ENCODE results near the gene ESPNL. TPM values are rescaled to one million over a fixed set of nuclear protein-coding genes. Genes with fewer than 3 reads are reported as not detected.

ESPNL gene
- total RNA-seq, 1 donor from 2014 or later = under 0.01 TPM

GRCh38 chr2:238140040-238140439 lies 39.9 kb downstream of the ESPNL start:
- DNase-seq (ENCODE audit: low read depth, low spot score) = no peak

GRCh38 chr2:238140721-238141540 lies 40.8 kb downstream of the ESPNL start:
- DNase-seq (ENCODE audit: low read depth, low spot score) = no peak

DNA sequence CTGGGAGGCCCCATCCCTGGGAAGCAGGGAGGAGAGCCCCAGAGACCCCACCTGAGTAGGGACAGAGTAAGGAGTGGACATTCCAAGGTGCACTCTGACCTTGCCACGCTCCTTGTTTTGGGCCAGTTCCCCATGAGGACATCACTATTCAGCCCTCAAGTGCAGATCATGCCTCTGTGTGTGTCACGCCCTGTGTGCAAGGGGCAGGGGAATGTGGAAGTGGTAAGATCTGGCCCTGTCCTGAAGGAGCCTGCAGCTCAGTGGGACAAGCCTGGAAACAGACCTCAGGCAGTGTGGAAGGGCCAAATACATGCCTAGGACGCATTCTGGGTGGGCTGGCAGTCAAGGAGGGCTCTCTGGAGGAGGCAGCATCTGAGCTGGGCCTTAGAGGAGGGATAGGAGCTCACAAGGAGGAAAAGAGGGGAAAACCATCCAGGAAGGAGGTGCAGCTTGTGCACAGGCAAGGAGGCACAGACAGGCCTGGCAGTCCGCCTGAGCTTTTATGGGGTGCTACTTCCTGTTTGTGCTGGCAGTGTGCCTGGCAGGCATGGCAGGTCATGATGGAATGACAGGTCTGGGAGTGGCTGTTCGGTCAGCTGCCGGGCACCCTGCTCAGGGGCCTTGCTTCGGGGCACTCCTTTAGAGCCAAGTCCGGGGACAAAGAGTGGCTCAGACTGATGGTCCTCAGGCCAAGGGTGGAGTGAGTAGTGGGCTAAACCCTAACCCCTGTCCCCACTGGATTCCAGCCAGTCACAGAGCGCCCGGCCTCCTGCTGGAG lies 41.6 kb downstream of the ESPNL start:
- DNase-seq (ENCODE audit: low read depth, low spot score) = no peak

GRCh38 chr2:238142382-238143205 lies 42.5 kb downstream of the ESPNL start:
- DNase-seq (ENCODE audit: low read depth, low spot score) = no peak

DNA sequence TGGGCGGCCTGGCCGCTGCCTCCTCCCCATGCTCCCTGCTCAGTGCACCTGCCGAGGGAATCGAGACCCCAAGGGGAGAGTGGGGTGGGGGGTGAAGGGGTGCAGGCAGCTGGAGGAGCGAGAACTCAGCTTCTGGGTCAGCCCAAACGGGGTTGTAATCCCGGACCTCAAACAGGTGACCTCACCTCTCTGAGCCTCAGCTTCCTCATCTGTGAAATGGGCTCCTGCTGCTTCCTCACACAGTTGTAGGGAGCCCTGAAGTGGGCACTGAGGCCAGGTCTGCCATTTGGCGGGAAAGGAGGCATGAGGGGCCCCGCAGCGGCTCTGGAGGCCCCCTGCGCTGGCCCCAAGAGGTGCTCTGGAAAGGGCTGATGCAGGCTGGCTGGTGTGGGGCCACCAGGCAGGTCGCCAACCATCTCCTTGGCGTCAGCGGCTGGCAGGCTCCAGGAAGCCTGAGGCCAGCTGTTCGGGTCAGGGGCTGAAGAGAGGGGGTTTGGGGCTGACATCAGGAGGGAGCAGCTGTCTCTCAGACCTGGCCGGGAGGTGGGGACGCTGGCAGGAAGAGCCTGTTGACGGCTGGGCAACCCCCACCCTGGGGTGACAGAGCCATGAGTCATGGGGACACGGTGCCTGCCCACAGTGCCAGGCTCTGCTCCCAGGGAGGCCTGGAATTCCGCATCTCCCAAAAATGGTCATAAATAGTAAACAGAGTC lies 43.3 kb downstream of the ESPNL start:
- no peak for DNase-seq (ENCODE audit: low read depth, low spot score)

GRCh38 chr2:238144262-238144661 lies 44.1 kb downstream of the ESPNL start:
- DNase-seq (ENCODE audit: low read depth, low spot score) = no peak

GRCh38 chr2:238145046-238145445 lies 44.9 kb downstream of the ESPNL start:
- no peak for DNase-seq (ENCODE audit: low read depth, low spot score)

- DNase-seq (ENCODE audit: low read depth, low spot score) = no peak
Measured at GRCh38 chr2:238145851-238146250, 45.7 kb downstream of the ESPNL start.

- DNase-seq (ENCODE audit: low read depth, low spot score) = no peak
Measured at GRCh38 chr2:238146884-238147544, 46.9 kb downstream of the ESPNL start.

- DNase-seq (ENCODE audit: low read depth, low spot score) = no peak
Measured at GRCh38 chr2:238148981-238149380, 48.8 kb downstream of the ESPNL start.

- DNase-seq (ENCODE audit: low read depth, low spot score) = no peak
Measured at GRCh38 chr2:238149841-238150572, 49.9 kb downstream of the ESPNL start.

DNA sequence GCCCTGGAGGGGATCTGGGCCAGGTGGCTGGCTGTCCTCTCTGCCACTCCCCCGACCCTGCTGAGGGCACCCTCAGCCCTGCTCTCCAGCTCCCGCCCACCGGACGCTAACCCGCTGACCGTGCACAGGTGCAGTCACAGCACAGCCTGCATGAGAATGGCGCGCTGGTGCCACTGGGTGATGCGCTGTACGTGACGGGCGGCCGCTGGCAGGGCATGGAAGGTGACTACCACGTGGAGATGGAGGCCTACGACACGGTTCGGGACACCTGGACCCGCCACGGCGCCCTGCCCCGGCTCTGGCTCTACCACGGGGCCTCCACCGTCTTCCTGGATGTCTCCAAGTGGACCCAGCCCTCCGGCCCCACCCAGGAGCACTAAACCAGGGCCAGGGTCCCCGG lies 50.5 kb downstream of the ESPNL start:
- no peak for DNase-seq (ENCODE audit: low read depth, low spot score)

DNA sequence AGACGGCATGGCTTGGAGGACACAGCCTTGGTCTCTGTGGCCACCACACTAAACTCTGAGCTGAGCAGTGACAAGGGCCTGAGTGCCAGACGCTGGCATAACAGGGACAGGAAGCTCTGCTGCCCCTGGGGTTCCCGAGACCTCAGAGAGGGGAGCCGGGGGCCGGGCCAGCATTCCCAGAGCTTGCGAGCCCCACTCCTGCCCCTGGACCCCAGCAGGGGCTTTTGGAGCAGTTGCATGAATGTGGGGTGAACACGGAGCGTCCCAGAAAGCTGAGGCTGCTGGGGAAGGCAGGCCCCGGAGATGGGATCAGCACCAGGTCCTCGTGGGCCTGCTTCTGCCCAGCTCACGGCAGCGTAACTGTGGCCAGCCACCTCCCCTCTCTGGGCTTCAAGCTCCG lies 51.1 kb downstream of the ESPNL start:
- no peak for DNase-seq (ENCODE audit: low read depth, low spot score)

DNA sequence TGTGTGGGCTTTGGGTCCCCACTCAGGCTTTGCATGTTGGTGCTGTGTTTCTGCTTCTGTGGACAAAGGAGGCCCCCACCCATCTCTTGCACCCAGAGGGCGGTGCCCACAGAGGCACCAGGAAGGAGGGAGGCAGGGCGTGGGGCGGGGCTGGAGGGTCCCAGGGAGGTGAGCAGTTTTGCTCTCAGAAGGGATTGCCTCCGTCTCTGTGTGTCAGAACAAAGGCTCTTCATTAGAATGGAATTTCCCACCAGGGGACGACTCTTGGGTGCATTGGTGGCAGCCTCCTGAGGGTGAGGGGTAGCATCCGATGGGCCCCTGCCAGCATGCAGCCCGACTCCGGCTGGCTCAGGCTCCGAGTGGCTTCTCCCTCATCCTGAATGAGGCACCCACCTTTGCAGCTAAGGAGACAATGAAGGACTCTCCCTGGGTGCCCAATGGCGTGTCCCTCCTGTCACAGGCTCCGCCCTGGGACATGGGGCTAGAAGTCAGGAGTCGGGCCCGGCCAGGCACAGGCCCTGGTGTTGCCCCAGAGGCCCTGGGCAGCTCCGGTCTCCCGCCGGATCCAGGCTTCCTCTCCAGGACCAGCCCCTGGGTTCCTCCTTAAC lies 51.6 kb downstream of the ESPNL start:
- DNase-seq (ENCODE audit: low read depth, low spot score) = no peak

DNA sequence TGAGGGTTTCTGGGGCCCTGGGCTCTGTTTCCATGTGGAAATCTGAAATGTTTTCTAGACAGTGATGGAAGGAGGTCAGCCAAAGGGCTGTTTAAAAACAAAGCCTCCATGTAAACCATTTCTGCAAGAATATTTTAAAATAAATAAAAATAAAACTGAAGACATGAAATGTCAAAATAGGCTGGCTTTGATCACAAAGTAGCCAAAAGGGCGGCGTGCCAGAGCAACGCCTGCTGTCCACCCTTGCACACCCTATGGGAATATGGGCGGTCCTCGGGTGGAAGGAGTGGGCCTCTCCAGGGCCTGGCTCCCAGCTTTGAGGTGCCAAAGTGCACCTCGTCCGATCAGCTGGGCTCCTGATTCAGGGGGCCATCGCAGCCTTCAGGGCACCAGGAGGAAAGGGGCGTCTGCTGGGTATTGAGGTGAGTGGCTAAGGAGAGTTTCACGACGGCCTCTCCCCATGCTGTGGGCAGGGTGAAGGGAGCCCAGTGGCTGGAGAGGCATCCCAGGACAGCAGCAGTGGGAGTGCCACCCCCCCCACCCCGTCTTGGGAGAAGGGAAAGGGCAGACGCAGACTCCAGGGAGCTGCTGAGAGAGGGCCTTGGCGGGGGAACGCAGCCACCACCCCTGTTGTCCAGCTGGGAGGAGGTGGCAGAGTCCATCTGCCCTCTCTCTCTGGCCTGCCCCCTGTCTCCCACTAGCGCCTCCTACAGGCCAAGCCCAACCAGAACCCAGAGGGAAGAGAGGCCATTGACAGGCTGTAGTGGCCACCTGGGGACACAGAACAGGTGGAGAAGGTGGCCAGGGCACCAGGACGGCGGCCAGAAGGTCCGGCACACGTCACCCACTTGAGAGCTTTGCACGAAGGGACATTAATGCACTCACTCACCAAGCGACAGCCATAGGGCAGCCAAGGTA lies 52.9 kb downstream of the ESPNL start:
- no peak for DNase-seq (ENCODE audit: low read depth, low spot score)

DNA sequence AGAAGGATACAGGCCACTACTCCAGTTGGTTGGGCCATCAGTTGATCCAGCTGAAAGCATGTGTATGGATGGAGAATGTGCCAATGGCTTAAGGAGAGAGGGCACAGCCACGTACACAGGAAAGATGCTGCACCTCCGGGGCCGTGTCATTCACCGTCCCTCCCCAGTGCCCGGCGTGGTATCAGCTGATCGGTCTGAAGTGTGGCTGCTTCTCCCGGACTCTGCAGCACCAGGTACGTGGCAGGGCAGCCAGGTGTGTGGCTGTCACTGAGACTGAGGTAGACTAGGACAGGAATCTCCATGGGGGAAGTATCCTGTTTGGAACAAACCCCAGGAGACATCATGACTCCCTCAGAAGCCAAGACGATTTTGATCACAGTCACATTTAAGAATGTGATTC lies 54.4 kb downstream of the ESPNL start:
- no peak for DNase-seq (ENCODE audit: low read depth, low spot score)

DNA sequence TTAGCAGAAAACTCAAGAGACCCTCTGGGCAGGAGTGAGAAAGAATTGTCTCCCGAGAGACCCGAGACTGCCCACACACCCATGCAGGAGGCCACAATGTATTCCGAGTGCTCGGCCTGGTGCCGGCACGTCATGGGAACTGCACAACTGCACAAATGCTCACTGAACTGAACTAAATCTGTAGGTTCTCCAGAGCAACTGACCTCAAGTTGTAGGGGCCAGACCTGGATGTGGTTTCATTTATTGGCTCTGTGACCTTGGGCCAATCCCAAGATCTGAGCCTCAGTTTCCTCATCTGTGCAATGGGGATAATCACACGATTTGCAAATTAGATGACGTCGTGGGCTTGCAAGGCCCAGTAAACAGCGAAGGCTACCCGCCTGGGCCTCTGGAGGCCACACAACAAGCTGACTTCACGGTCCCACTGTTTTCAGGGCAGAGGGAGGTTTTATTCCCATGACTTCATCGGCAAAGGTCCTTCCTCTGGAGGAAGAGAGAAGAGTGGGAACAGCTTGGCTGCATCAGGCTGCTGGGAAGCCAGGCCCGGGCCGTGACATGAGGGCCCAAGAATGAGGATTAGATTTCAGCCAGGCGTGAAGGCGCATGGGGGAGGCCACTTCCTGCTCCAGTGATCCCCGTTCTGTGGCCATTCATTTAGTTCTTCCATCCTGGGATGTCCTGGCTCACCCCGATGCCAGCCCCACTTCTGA lies 55.1 kb downstream of the ESPNL start:
- DNase-seq (ENCODE audit: low read depth, low spot score) = no peak
